DOHH2 (cell line): Measurements from ENCODE around the gene TBCD.

Source experiments
- H3F3A ChIP-seq: fragments of 200-600 bp; sonication (generic), shearing (Covaris generic); 2 replicates; pipeline ENCODE4 v1.6.0; 2016; ENCODE audit warnings: antibody characterized with exemption, mild to moderate bottlenecking; ENCODE audit not compliant: control insufficient read depth, insufficient read depth
- H3K27ac ChIP-seq: fragments of 200-600 bp; sonication (generic); 2 replicates; pipeline ENCODE4 v1.5.1; 2014; ENCODE audit warnings: low read depth, mild to moderate bottlenecking, low read length, moderate library complexity
- H3K27me3 ChIP-seq: fragments of 200-600 bp; sonication (generic); 2 replicates; pipeline ENCODE4 v1.6.1; 2014; ENCODE audit warnings: mild to moderate bottlenecking, low read length, mixed read lengths; ENCODE audit not compliant: control insufficient read depth
- H3K36me3 ChIP-seq: fragments of 200-600 bp; sonication (generic); 2 replicates; pipeline ENCODE4 v1.6.1; 2014; ENCODE audit warnings: mild to moderate bottlenecking, low read length, moderate library complexity, mixed read lengths; ENCODE audit not compliant: control insufficient read depth
- H3K4me1 ChIP-seq: fragments of 200-600 bp; sonication (generic); 2 replicates; pipeline ENCODE4 v1.6.1; 2014; ENCODE audit warnings: mild to moderate bottlenecking, low read length, mixed read lengths; ENCODE audit not compliant: control insufficient read depth
- H3K4me2 ChIP-seq: fragments of 200-600 bp; sonication (generic); 2 replicates; pipeline ENCODE4 v1.6.0; 2014; ENCODE audit warnings: mild to moderate bottlenecking, low read length, moderate library complexity
- H3K4me3 ChIP-seq: fragments of 200-600 bp; sonication (generic); 2 replicates; pipeline ENCODE4 v1.5.1; 2014; ENCODE audit warnings: mild to moderate bottlenecking, low read length, mixed read lengths
- H3K79me2 ChIP-seq: fragments of 200-600 bp; sonication (generic); 2 replicates; pipeline ENCODE4 v1.6.1; 2014; ENCODE audit warnings: mild to moderate bottlenecking, low read length, mixed read lengths; ENCODE audit not compliant: control insufficient read depth
- H3K9me2 ChIP-seq: fragments of 200-600 bp; sonication (generic); replicated peaks from 2 replicates; pipeline ENCODE4 v1.6.1; 2014; ENCODE audit warnings: mild to moderate bottlenecking, low read length, mixed read lengths; ENCODE audit not compliant: control insufficient read depth
- H3K9me3 ChIP-seq: fragments of 200-600 bp; sonication (generic); 2 replicates; pipeline ENCODE4 v1.6.1; 2014; ENCODE audit warnings: antibody characterized with exemption, low read length, mixed read lengths; ENCODE audit not compliant: control insufficient read depth, insufficient read depth
- H4K20me1 ChIP-seq: fragments of 200-600 bp; sonication (generic); 2 replicates; pipeline ENCODE4 v1.6.0; 2014; ENCODE audit warnings: low read depth, mild to moderate bottlenecking, antibody characterized with exemption, low read length, moderate library complexity; ENCODE audit not compliant: control insufficient read depth, insufficient read depth
- CTCF ChIP-seq: fragments of 200-600 bp; sonication (generic); IDR thresholded peaks from one replicate; pipeline ENCODE4 v1.5.1; 2014; ENCODE audit warnings: antibody characterized with exemption, mild to moderate bottlenecking, low read depth, low read length; ENCODE audit not compliant: poor library complexity, severe bottlenecking
- EZH2phosphoT487 ChIP-seq: fragments of 200-600 bp; sonication (generic); IDR thresholded peaks from 2 replicates; pipeline ENCODE4 v1.6.1; 2017; ENCODE audit warnings: borderline replicate concordance, mild to moderate bottlenecking, antibody characterized with exemption, low read length, moderate library complexity, mixed read lengths

The TBCD gene

GRCh38 chr17:82914375-82914774 lies 162.5 kb downstream of the TBCD start:
- H3K27ac ChIP-seq, result 0 out of 2 replicates have a peak overlapping the region, but pooled peaks have one; percentile 70
- peak overlapping the region; percentile 64 for H3K4me3 ChIP-seq
- H3K9me3 ChIP-seq, result no peaks in the 10 kb centered on the region
- H3K4me2 ChIP-seq, result peak overlapping the region; percentile 74
- no peaks in the 10 kb centered on the region for H3K9me2 ChIP-seq
- H3K36me3 ChIP-seq, result peaks cover 3% of the 10 kb centered on the region; the same call in 1 of the 2 replicates
- peaks cover 44% of the 10 kb centered on the region for H3K4me1 ChIP-seq
- TF ChIP-seq CTCF (peak; percentile 82), EZH2phosphoT487 (no peak)
- 0 out of 2 replicates have a peak, but pooled peaks cover 5% of the 10 kb centered on the region for H3F3A ChIP-seq
- H3K27me3 ChIP-seq, result no peaks in the 10 kb centered on the region
- H4K20me1 ChIP-seq, result no peaks in the 10 kb centered on the region
- H3K79me2 ChIP-seq, result no peaks in the 10 kb centered on the region

- no peaks in the 10 kb centered on the region for H3K9me2 ChIP-seq
- H3K36me3 ChIP-seq, result peaks cover 3% of the 10 kb centered on the region; the same call in 1 of the 2 replicates
- TF ChIP-seq CTCF (peak; percentile 42), EZH2phosphoT487 (no peak)
- H4K20me1 ChIP-seq, result no peaks in the 10 kb centered on the region
- 0 out of 2 replicates have a peak, but pooled peaks cover 5% of the 10 kb centered on the region for H3F3A ChIP-seq
- H3K9me3 ChIP-seq, result no peaks in the 10 kb centered on the region
- peaks cover 44% of the 10 kb centered on the region for H3K4me1 ChIP-seq
- peak overlapping the region; percentile 64 for H3K4me3 ChIP-seq
- peak overlapping the region; percentile 74 for H3K4me2 ChIP-seq
- no peaks in the 10 kb centered on the region for H3K27me3 ChIP-seq
- H3K79me2 ChIP-seq, result no peaks in the 10 kb centered on the region
- H3K27ac ChIP-seq, result peak overlapping the region; percentile 70
These were observed 163.3 kb downstream of the TBCD start for GRCh38 chr17:82915010-82915756.

GRCh38 chr17:82915757-82916027 lies 163.8 kb downstream of the TBCD start:
- no peaks in the 10 kb centered on the region for H3K79me2 ChIP-seq
- no peak for TF ChIP-seq CTCF
- no peaks in the 10 kb centered on the region for H4K20me1 ChIP-seq
- no peaks in the 10 kb centered on the region for H3K9me3 ChIP-seq
- H3F3A ChIP-seq, result 0 out of 2 replicates have a peak, but pooled peaks cover 5% of the 10 kb centered on the region
- peak overlapping the region; percentile 64 for H3K4me3 ChIP-seq
- peaks cover 3% of the 10 kb centered on the region; the same call in 1 of the 2 replicates for H3K36me3 ChIP-seq
- H3K4me1 ChIP-seq, result peaks cover 44% of the 10 kb centered on the region
- H3K27ac ChIP-seq, result peak overlapping the region; percentile 70
- H3K4me2 ChIP-seq, result peak overlapping the region; percentile 74
- H3K27me3 ChIP-seq, result no peaks in the 10 kb centered on the region
- H3K9me2 ChIP-seq, result no peaks in the 10 kb centered on the region
